Activated CD4-positive, alpha-beta T cell treated with anti-CD3 and anti-CD28 coated beads, Interleukin-2, amount 10 ng/mL, durations not matched to agents 24 days and 14 days (primary cell): ENCODE measurements around the gene KIAA0513. TPM values are rescaled to one million over a fixed set of nuclear protein-coding genes. Genes with fewer than 3 reads are reported as not detected.

Experiments
- DNase-seq: peaks from one replicate; pipeline ENCODE4 v3.0.0; 2022
- H3K27ac Mint-ChIP-seq: one replicate; pipeline ENCODE4 v1.8.0; 2022; ENCODE audit warnings: mild to moderate bottlenecking, mixed read lengths
- H3K27me3 Mint-ChIP-seq: one replicate; pipeline ENCODE4 v1.8.0; 2022; ENCODE audit warnings: mixed read lengths
- H3K36me3 Mint-ChIP-seq: one replicate; pipeline ENCODE4 v1.8.0; 2022; ENCODE audit warnings: low read depth, mild to moderate bottlenecking, mixed read lengths
- H3K4me1 Mint-ChIP-seq: one replicate; pipeline ENCODE4 v1.8.0; 2021; ENCODE audit warnings: mixed read lengths
- H3K4me3 Mint-ChIP-seq: one replicate; pipeline ENCODE4 v1.8.0; 2022; ENCODE audit warnings: mild to moderate bottlenecking, moderate library complexity, mixed read lengths
- H3K9me3 Mint-ChIP-seq: one replicate; pipeline ENCODE4 v1.8.0; 2021; ENCODE audit warnings: mixed read lengths
- intact Hi-C: fragments of 100-400 bp; cut with micrococcal nuclease; formaldehyde crosslinking; loops from one replicate; pipeline ENCODE4 v1.15.1; 2023
- total RNA-seq: library from RNA; stranded (reverse); gene quantifications from 2 replicates; pipeline ENCODE4 v1.2.3, GENCODE V29; 2022

Gene KIAA0513
- total RNA-seq, 1 donor from 2014 or later: 12.1 TPM

- Mint-ChIP-seq H3K27me3 (no peaks in the 10 kb centered on the region), H3K9me3 (no peaks in the 10 kb centered on the region), H3K4me3 (peak overlapping the region; percentile 71), H3K36me3 (peaks cover 9% of the 10 kb centered on the region), H3K27ac (peak overlapping the region; percentile 93), H3K4me1 (peaks cover 35% of the 10 kb centered on the region)
- DNase-seq: peak; percentile 93
- intact Hi-C loops: loop anchor here (1.0 kb wide), 3 partner anchors 26 to 44 kb away; partner anchors contain the start of gene ZDHHC7
Measured at GRCh38 chr16:85055493-85056210, 28.1 kb downstream of the KIAA0513 start.

GRCh38 chr16:85056211-85056748, 28.7 kb downstream of the KIAA0513 start:
- no peaks in the 10 kb centered on the region for H3K27me3 Mint-ChIP-seq
- peak overlapping the region; percentile 71 for H3K4me3 Mint-ChIP-seq
- H3K4me1 Mint-ChIP-seq: peaks cover 36% of the 10 kb centered on the region
- H3K9me3 Mint-ChIP-seq: no peaks in the 10 kb centered on the region
- intact Hi-C loops: no loop called here
- H3K27ac Mint-ChIP-seq: peak overlapping the region; percentile 93
- peaks cover 9% of the 10 kb centered on the region for H3K36me3 Mint-ChIP-seq
- peak; percentile 62 for DNase-seq

GRCh38 chr16:85057212-85057889, 29.8 kb downstream of the KIAA0513 start:
- intact Hi-C loops: no loop called here
- Mint-ChIP-seq H3K4me1 (peaks cover 40% of the 10 kb centered on the region), H3K9me3 (no peaks in the 10 kb centered on the region), H3K4me3 (peak overlapping the region; percentile 35), H3K27me3 (no peaks in the 10 kb centered on the region), H3K27ac (peak overlapping the region; percentile 93), H3K36me3 (peaks cover 9% of the 10 kb centered on the region)
- DNase-seq: no peak

GRCh38 chr16:85057948-85058347, 30.4 kb downstream of the KIAA0513 start:
- DNase-seq: no peak
- H3K27me3 Mint-ChIP-seq: no peaks in the 10 kb centered on the region
- peaks cover 9% of the 10 kb centered on the region for H3K36me3 Mint-ChIP-seq
- peak overlapping the region; percentile 35 for H3K4me3 Mint-ChIP-seq
- peaks cover 43% of the 10 kb centered on the region for H3K4me1 Mint-ChIP-seq
- H3K9me3 Mint-ChIP-seq: no peaks in the 10 kb centered on the region
- intact Hi-C loops: no loop called here
- H3K27ac Mint-ChIP-seq: no peak overlapping the region

- no peaks in the 10 kb centered on the region for H3K9me3 Mint-ChIP-seq
- H3K27ac Mint-ChIP-seq: no peak overlapping the region
- intact Hi-C loops: no loop called here
- DNase-seq: no peak
- H3K36me3 Mint-ChIP-seq: peaks cover 4% of the 10 kb centered on the region
- H3K4me3 Mint-ChIP-seq: no peak overlapping the region
- no peaks in the 10 kb centered on the region for H3K27me3 Mint-ChIP-seq
- H3K4me1 Mint-ChIP-seq: peaks cover 43% of the 10 kb centered on the region
Measured at GRCh38 chr16:85058909-85059308, 31.3 kb downstream of the KIAA0513 start.

GRCh38 chr16:85061566-85061965, 34.0 kb downstream of the KIAA0513 start:
- Mint-ChIP-seq H3K9me3 (no peaks in the 10 kb centered on the region), H3K27ac (no peak overlapping the region), H3K27me3 (no peaks in the 10 kb centered on the region), H3K36me3 (peaks cover 4% of the 10 kb centered on the region), H3K4me1 (peaks cover 25% of the 10 kb centered on the region), H3K4me3 (no peak overlapping the region)
- intact Hi-C loops: no loop called here
- no peak for DNase-seq

- Mint-ChIP-seq H3K27ac (no peak overlapping the region), H3K9me3 (no peaks in the 10 kb centered on the region), H3K4me1 (peaks cover 18% of the 10 kb centered on the region), H3K27me3 (no peaks in the 10 kb centered on the region), H3K4me3 (no peak overlapping the region), H3K36me3 (peaks cover 4% of the 10 kb centered on the region)
- intact Hi-C loops: no loop called here
- no peak for DNase-seq
Measured at GRCh38 chr16:85062323-85062722, 34.7 kb downstream of the KIAA0513 start.

- DNase-seq: no peak
- intact Hi-C loops: no loop called here
- Mint-ChIP-seq H3K27me3 (no peaks in the 10 kb centered on the region), H3K4me1 (peaks cover 12% of the 10 kb centered on the region), H3K27ac (no peak overlapping the region), H3K4me3 (no peak overlapping the region), H3K36me3 (peaks cover 5% of the 10 kb centered on the region), H3K9me3 (no peaks in the 10 kb centered on the region)
Measured at GRCh38 chr16:85062845-85063244, 35.2 kb downstream of the KIAA0513 start.

GRCh38 chr16:85064186-85064585, 36.6 kb downstream of the KIAA0513 start:
- H3K9me3 Mint-ChIP-seq: no peaks in the 10 kb centered on the region
- peaks cover 11% of the 10 kb centered on the region for H3K4me1 Mint-ChIP-seq

GRCh38 chr16:85065099-85065498, 37.5 kb downstream of the KIAA0513 start:
- Mint-ChIP-seq H3K9me3 (no peaks in the 10 kb centered on the region), H3K27ac (no peak overlapping the region), H3K27me3 (no peaks in the 10 kb centered on the region), H3K4me1 (peaks cover 8% of the 10 kb centered on the region), H3K36me3 (peaks cover 7% of the 10 kb centered on the region), H3K4me3 (no peak overlapping the region)
- intact Hi-C loops: no loop called here
- DNase-seq: no peak

More at GRCh38 chr16:85064186-85064585, 36.6 kb downstream of the KIAA0513 start:
- intact Hi-C loops: no loop called here
- no peak overlapping the region for H3K4me3 Mint-ChIP-seq
- H3K27ac Mint-ChIP-seq: no peak overlapping the region
- no peaks in the 10 kb centered on the region for H3K27me3 Mint-ChIP-seq
- H3K36me3 Mint-ChIP-seq: peaks cover 5% of the 10 kb centered on the region
- no peak for DNase-seq

GRCh38 chr16:85066346-85066885, 38.8 kb downstream of the KIAA0513 start:
- Mint-ChIP-seq H3K4me1 (peaks cover 6% of the 10 kb centered on the region), H3K27ac (no peak overlapping the region), H3K27me3 (no peaks in the 10 kb centered on the region), H3K9me3 (no peaks in the 10 kb centered on the region), H3K4me3 (no peak overlapping the region), H3K36me3 (peaks cover 9% of the 10 kb centered on the region)
- DNase-seq: no peak
- intact Hi-C loops: no loop called here

GRCh38 chr16:85067024-85067423, 39.4 kb downstream of the KIAA0513 start:
- Mint-ChIP-seq H3K36me3 (peaks cover 13% of the 10 kb centered on the region), H3K4me3 (no peak overlapping the region), H3K9me3 (no peaks in the 10 kb centered on the region), H3K27ac (no peak overlapping the region), H3K4me1 (peaks cover 3% of the 10 kb centered on the region), H3K27me3 (no peaks in the 10 kb centered on the region)
- DNase-seq: no peak
- intact Hi-C loops: no loop called here

GRCh38 chr16:85067426-85067825, 39.8 kb downstream of the KIAA0513 start:
- no peak overlapping the region for H3K27ac Mint-ChIP-seq
- H3K27me3 Mint-ChIP-seq: no peaks in the 10 kb centered on the region
- H3K36me3 Mint-ChIP-seq: peaks cover 13% of the 10 kb centered on the region
- no peaks in the 10 kb centered on the region for H3K9me3 Mint-ChIP-seq
- H3K4me1 Mint-ChIP-seq: peaks cover 3% of the 10 kb centered on the region
- DNase-seq: no peak
- no peak overlapping the region for H3K4me3 Mint-ChIP-seq
- intact Hi-C loops: no loop called here

GRCh38 chr16:85068746-85069145, 41.2 kb downstream of the KIAA0513 start:
- no peaks in the 10 kb centered on the region for H3K9me3 Mint-ChIP-seq
- intact Hi-C loops: no loop called here
- no peak for DNase-seq
- no peaks in the 10 kb centered on the region for H3K27me3 Mint-ChIP-seq
- H3K4me1 Mint-ChIP-seq: no peaks in the 10 kb centered on the region
- H3K27ac Mint-ChIP-seq: no peak overlapping the region
- no peak overlapping the region for H3K4me3 Mint-ChIP-seq
- peaks cover 14% of the 10 kb centered on the region for H3K36me3 Mint-ChIP-seq
